Stimulated activated CD8-positive, alpha-beta memory T cell treated with anti-CD3 and anti-CD28 coated beads, Interleukin-4, amount 100 ng/mL, for 1 hour (primary cell): ENCODE measurements around the gene DENND5A.
"Not testable (repeated sequence)": the region's sequence is repeated elsewhere in the genome, so short reads cannot be mapped to it uniquely, and the experiment has no call there.

Experiments
- DNase-seq, 2 donors: peaks; one replicate each; pipeline ENCODE4 v3.0.0-alpha.2; 2020; ENCODE audit warnings: low read depth in 2 of 2, low spot score in 1 of 2

Gene DENND5A

DNA sequence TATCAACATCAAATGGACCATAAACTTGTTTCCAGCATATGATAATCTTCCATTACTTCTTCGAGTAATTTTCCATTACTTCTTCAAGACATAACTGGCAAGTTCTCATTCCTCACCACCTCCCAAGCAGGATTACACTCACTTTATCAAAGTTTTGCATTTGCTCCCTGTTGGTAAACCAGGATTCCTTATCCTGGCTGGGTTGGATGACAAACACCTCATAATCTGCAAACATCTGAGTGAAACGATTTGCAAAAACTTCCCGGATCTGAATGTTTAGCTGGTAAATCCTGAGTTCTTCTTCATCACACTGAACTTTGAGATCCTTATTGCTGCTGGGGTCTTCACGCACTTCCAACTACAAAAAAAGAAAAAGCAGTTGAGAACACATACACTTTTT, 86.4 kb downstream of the DENND5A start:
- DNase-seq: no peak

DNA sequence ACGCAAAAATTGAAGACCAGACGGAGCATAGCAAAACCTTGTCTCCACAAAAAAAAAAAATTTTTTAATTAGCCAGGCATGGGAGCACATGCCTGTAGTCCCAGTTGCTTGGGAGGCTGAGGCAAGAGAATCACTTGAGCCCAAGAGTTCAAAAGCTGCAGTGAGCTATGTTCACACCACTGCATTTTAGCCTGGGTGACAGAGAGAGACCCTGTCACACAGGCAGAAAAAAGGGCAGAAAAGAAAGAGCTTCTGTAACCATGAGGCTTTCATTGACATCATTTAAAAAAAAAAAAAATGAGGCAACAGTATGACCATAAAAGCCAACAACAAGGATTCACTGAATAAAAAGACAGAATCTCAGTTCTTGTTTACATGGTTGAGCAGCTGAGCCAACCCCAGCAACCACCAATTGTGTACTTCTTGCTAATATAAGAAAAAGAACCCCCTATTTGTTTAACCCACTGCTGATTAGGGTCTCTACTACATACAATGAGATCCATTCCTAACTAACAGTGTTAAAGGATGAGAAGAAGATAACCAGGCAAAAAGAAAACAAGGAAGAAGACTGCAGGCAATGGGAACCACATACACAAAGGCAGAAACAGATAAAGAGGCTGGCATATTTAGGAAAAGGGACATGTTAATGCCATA, 87.6 kb downstream of the DENND5A start:
- no peak for DNase-seq

DNA sequence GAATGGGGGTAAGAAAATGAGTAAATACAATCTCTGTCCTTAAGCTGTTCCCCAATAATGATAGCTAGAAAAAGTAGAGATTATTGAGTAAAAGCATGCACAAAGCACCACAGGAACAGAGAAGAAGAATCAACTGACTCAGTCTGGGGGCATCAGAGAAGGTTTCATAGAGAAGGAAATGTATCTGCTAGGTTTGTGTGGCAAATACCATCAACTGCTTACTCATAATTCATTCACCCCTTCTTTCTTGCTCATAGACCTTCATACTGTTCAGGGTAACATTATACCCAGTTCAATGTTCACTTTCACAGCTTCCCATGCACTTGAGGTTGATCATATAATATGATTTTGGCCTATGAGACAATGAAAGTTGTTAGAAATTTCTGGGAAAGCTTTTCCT, 88.6 kb downstream of the DENND5A start:
- no peak for DNase-seq

DNA sequence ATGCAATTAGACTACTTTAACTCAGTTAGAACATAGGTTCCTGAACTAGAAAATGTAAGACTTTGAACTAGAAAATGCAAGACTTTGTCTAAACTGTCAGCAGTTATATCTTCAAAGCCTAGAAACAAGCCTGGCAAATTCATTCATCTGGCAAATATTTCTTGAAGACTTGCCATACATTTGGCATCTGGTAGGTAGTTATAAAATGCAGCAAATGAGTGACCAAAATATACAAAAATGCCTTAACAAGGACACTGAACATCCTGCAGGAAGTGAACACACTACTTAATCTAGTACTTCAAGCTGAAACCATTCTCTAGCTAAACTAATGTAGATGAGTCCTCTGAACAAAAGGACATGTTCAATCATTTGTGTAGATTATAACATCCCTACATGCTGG, 89.0 kb downstream of the DENND5A start:
- DNase-seq: no peak

DNA sequence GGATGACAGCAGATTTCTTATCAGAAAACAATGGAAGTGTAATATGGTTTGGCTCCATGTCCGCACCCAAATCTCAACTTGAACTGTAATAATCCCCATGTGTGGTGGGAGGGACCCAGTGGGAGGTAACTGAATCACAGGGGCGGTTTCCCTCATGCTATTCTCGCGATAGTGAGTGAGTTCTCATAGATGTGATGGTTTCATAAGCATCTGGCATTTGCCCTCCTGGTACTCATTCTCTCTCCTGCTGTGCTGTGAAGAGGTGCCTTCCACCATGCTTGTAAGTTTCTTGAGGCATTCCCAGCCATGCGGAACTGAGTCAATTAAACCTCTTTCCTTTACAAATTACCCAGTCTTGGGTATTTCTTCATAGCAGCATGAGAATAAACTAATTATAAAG, 92.8 kb downstream of the DENND5A start:
- no peak for DNase-seq

- DNase-seq: no peak
These were observed 94.7 kb downstream of the DENND5A start for GRCh38 chr11:9170450-9170849.

DNA sequence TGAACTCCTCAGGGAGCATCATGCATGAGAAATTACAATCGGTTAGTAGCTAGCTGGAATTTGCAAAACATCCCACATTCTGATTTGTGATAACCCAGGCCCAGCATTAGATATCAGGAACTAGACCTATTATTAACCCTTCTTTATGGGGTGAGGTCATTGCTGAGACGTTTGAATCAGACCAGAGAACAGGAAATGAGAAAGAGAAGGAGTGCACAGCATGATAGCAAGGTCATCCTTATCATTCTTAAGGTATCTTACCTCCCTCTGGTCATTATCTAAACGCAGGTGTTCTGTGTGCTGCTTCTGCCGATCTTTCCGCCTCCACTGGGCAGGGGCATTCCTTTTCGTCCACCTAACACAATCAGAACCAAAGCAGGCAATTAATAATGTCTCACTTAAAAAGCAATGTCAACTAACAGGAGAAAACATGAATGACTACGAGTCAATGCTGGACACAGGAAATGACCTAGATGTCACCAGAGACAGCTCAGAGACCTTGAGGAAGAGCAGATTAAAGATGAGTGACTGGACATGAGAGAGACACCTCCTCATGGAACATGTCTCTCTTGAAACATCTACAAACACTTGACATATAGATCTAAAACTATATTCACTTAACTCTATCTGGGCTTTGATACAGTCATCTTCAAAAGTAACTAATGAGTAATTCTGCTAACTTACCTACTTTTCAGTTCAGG, 95.4 kb downstream of the DENND5A start:
- no peak for DNase-seq

DNA sequence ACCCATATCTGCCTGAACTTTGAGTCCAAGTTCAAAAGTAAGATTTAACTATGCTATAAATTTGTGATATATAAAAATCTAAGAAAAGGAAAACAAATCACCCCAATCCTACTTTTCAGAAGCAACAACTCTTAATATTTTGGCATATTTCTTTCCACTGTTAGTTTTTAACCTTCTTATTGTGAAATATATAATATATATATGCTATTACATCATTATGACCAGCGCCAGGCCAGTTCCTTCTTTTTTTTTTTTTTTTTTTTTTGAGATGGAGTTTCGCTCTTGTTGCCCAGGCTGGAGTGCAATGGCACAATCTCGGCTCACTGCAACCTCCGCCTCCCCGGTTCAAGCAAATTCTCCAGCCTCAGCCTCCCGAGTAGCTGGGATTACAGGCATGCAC, 103.2 kb downstream of the DENND5A start:
- not testable (repeated sequence) for DNase-seq

DNA sequence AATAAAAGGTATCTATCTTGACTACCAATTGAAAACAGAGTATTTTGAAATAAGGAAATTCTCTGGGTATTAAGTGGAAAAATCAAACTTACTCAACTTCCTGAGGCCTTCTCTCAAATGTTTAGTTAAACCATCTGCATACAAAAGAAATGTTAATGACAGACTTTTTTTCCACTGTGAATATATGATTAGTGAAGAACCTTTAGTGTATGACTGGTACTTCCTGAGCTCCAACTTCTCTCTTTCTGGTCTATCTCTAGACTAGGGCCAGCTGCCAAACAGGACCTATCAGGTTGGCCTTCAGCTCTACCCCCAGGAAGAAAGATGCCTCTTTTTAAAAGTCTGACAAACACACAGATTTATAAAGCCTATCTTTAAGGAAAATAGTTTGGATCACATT, 105.0 kb downstream of the DENND5A start:
- DNase-seq: no peak

GRCh38 chr11:9158898-9159391, 106.2 kb downstream of the DENND5A start:
- no peak for DNase-seq

DNA sequence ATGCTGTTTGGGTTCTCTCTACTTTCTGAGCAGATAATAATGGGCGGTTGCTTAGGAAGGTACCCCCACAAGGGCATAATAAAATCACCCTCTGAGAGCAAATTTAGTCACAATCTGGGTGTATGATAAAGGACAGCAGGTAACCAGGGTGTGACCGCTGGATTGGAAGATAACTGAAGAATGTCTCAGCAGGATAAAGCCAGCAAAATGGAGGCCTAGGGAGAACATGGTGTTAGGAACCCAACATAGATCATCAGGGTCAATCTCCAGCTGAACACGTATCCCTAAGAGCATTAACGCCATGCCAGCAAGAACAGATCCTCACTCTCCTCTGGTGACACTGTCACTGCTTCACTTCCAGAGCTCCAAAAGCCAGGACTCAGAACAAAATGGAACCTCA, 109.2 kb downstream of the DENND5A start:
- no peak for DNase-seq

DNA sequence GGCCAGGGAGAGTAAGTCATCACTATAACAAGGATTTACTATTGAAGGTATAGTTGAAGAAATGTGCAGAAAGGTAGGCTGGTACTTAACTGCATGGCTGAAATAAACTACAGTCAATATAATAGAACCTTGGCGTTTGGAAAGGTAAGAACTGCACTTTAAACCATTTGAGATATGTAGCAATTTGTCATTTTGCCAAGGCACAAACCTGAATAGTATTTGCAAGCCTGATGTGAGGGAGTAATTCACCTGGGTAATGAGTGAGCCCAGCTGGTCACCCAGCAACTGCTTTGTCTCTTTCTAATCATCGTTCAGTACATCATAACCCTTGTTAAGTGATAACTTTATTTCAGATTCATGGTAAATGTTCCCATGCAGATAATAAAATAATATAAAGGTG, 111.5 kb downstream of the DENND5A start:
- DNase-seq: no peak

DNA sequence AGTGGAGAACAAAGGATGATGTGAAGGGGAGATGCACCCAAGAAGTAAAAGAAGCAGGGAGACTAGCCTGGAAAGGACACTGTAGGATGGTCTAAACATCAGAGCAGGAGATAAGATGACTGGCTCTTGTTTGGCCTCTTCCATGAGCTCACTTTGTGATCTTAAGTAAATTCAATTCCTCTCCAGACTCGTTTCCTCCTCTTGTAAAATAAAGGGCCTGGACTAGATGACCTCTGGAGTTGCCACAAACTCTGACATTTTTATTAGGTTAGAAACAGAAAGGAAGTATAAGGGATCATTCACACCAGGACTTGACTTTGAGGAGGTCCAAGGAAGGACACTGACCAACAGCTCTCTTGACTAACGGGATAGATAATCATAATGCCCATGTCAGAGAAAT, 113.5 kb downstream of the DENND5A start:
- DNase-seq: no peak

- no peak for DNase-seq
These were observed 114.2 kb downstream of the DENND5A start for GRCh38 chr11:9150926-9151325.

- DNase-seq: no peak
These were observed 114.6 kb downstream of the DENND5A start for GRCh38 chr11:9150501-9150900.

- no peak for DNase-seq
These were observed 116.4 kb downstream of the DENND5A start for GRCh38 chr11:9148727-9149126.

- DNase-seq: no peak
These were observed 117.1 kb downstream of the DENND5A start for GRCh38 chr11:9148035-9148434.

DNA sequence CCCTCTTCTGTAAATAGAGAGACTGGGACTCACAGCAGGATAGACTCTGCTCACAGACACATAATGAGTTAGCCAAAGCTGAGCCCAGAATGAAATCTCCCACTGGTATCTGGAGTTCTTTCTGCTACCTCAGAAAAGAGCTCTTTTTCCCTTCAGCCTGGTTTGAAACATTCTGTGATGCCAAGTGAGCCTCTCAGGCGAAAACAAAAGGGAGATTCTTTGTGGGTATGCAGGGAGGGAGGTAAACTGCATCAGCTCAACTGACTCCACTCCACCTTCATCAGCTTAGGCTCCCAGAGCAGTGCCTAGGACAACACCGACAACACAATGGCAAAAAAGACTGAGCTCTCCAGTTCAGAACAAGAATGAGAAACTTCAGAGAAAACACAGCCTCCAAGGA, 118.7 kb downstream of the DENND5A start:
- DNase-seq: no peak

DNA sequence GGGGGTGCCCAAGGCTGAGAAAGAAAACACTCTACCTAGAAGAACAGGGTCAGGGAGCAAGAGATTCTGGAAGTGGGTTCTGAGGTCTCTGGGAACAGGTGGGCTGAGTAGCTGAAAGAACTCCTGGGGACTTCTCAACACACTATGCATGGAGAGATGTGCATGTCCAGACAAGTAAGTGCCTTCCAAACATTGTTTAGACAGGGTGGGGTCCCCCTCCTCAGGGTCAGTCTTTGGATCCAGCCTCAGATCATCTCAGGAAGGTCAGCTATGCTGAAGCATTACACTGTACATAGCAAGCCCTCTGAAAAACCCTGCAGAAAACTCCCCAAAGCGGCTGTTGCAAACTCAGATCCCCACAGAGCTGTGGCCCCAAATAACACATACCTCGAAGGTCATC, 119.9 kb downstream of the DENND5A start:
- DNase-seq: no peak

GRCh38 chr11:9144828-9145227, 120.3 kb downstream of the DENND5A start:
- no peak for DNase-seq

- no peak for DNase-seq
These were observed 121.4 kb downstream of the DENND5A start for GRCh38 chr11:9143721-9144120.

DNA sequence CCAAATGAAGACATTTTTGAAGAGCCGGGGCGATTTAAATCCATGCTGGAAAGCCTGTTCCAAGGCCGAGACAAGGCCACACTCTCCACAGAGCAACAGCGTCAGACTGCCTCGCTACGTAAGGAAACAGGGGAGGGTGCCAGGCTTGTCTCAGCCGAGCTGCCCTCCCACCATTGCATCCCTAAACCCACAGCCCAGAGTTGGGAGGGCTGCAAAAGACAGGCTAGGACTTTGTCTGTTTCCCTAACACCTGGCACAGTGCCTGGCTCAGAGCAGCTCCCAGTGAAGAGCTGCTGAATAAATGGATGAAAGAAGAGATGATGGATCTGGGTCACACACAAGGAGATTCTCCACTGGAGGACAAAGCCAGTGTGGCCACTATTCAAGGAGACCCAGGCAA, 122.4 kb downstream of the DENND5A start:
- no peak for DNase-seq

DNA sequence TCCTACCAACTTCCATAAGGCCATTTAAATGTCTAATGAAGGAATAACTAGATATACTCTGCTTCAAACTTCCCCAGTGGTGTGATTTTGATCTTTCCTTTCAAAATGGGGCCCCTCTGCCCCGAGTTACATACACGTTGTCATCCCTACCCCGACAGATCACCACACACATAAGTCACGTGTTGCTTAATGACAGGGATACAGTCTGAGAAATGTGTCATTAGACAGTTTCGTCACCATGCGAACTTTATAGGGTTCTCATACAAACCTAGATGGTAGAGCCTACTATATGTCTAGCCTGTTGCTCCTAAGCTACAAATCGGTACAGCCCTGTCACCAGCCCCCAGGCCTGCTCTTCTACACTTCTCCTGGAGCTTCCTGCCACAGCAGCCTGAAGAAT, 124.0 kb downstream of the DENND5A start:
- DNase-seq: no peak
